H1 (cell line): Measurements from ENCODE around the gene SOX14. TPM values are rescaled to one million over a fixed set of nuclear protein-coding genes. Genes with fewer than 3 reads are reported as not detected.

Experiments
- GTF2F1 ChIP-seq: IDR thresholded peaks from 2 replicates; pipeline ENCODE4 v1.6.1; 2012; ENCODE audit warnings: low read depth, low read length, improper control_type of control experiment, borderline replicate concordance
- polyA plus RNA-seq, 7 experiments: library from polyadenylated mRNA; depleted of rRNA in 3 of 7; stranded (reverse) in 5 of 7; unstranded in 2 of 7; fragments of >200 nt in 5 of 7; fragments of 200-250 nt in 2 of 7; gene quantifications; 1 replicate in 5 of 7; 2 replicates in 1 of 7; 4 replicates in 1 of 7; pipeline versions ENCODE4 v1.2.1 to v1.2.3, GENCODE V29; 2011 to 2013; ENCODE audit warnings: missing spikeins in 2 of 7, mixed read lengths in 2 of 7
- total RNA-seq: library from RNA; stranded (reverse); fragmentation: NEBNext Ultra II Directional; extraction: Animal tissue kit (Norgen Biotek cat#: 25700); gene quantifications from 2 replicates; pipeline ENCODE4 v1.2.1, GENCODE V29; 2021

SOX14 gene
- total and polyA plus RNA-seq, 2 of the 8 experiments (the other 6 are each of a cell fraction or from before 2014, with no cell fraction given): 0.03 to 0.50 TPM

DNA sequence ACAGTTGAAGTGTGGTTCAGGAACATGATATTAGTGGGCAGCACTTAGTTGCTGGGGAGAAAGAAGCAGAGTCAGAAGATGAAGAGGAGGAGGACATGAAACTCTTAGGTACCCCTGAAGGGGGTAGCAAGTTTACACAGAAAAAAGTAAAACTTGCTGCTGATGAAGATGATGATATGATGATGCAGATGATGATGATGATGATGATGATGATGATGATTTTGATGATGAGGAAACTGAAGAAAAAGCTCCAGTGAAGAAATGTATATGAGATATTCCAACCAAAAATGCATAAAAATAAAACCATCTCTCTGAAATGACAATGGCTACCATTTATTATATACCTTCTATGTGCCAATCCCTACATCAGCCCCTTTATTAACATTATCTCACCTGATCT, 39.9 kb upstream of the SOX14 start (continued):
- no peak for TF ChIP-seq GTF2F1
